Cardiac muscle cell (in vitro differentiated cells and primary cell): ENCODE data around the gene CRTC1. TPM values are rescaled to one million over a fixed set of nuclear protein-coding genes. Genes with fewer than 3 reads are reported as not detected.
"Not testable (repeated sequence)": the region's sequence is repeated elsewhere in the genome, so short reads cannot be mapped to it uniquely, and the experiment has no call there.

Experiments used
- DNase-seq, 2 donors: peaks; one replicate each; pipeline versions ENCODE4 v3.0.0 to v3.0.0-alpha.2; 2010 to 2017; ENCODE audit warnings: low read depth in 1 of 2, low spot score in 1 of 2
- H3K27ac ChIP-seq: fragments of 200-600 bp; sonication (generic); 2 replicates; pipeline ENCODE4 v1.5.1; 2016
- H3K27me3 ChIP-seq: fragments of 200-600 bp; sonication (generic); 2 replicates; pipeline ENCODE4 v1.6.0; 2016; ENCODE audit warnings: control low read depth
- H3K36me3 ChIP-seq: fragments of 200-600 bp; sonication (generic); 2 replicates; pipeline ENCODE4 v1.5.1; 2016; ENCODE audit warnings: control low read depth
- H3K4me1 ChIP-seq: fragments of 200-600 bp; sonication (generic); 2 replicates; pipeline ENCODE4 v1.8.1; 2017; ENCODE audit warnings: low read depth, mild to moderate bottlenecking, mixed run types
- H3K4me3 ChIP-seq: fragments of 200-600 bp; sonication (generic); 2 replicates; pipeline ENCODE4 v1.5.1; 2016; ENCODE audit warnings: mild to moderate bottlenecking
- H3K9me3 ChIP-seq: fragments of 200-600 bp; sonication (generic); 2 replicates; pipeline ENCODE4 v1.5.1; 2017; ENCODE audit warnings: low read depth, mild to moderate bottlenecking, control low read depth
- polyA plus RNA-seq: library from polyadenylated mRNA; unstranded; fragments of >200 nt; fragmentation: Nextera tagmentation; extraction: Ambion mirVana; gene quantifications from 2 replicates; pipeline ENCODE4 v1.2.1, GENCODE V29; 2016
- total RNA-seq: library from RNA; depleted of rRNA; stranded (reverse); fragments of >200 nt; gene quantifications from 2 replicates; pipeline ENCODE4 v1.2.3, GENCODE V29; 2016
- TF ChIP-seq, protein P1 (sequence below): IDR thresholded peaks from 2 replicates; pipeline ENCODE4 v1.5.1; 2012; ENCODE audit warnings: low read depth, mild to moderate bottlenecking, low read length

The CRTC1 gene
- total and polyA plus RNA-seq, 2 experiments from 2014 or later, result 4.0 to 13.8 TPM

DNA sequence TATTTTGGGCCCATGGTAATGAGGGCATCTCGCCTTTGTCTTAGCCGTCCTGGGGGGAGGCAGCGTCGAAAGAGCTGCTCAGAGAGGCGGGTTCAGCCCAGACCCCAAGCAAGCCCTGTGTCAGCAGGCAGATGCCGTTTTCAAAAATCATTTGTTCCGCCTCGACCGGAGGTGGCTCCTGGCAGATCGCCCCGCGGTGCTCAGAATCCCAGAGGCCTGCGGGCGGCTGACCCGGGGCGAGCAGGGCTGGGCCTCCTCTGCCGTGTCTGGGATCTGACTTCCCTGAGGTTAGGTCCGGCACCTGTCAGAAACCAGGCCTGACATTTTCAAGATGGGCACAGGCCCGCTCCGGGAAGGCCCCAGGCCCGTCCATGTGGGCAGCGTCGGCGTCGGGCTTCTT lies 36.1 kb downstream of the CRTC1 start:
- H3K4me1 ChIP-seq, result peaks cover 7% of the 10 kb centered on the region
- no peaks in the 10 kb centered on the region for H3K9me3 ChIP-seq
- no peaks in the 10 kb centered on the region for H3K27me3 ChIP-seq
- H3K4me3 ChIP-seq, result no peak overlapping the region
- peak overlapping the region; percentile 68 for H3K27ac ChIP-seq
- H3K36me3 ChIP-seq, result no peaks in the 10 kb centered on the region
- TF ChIP-seq, protein P1, sequence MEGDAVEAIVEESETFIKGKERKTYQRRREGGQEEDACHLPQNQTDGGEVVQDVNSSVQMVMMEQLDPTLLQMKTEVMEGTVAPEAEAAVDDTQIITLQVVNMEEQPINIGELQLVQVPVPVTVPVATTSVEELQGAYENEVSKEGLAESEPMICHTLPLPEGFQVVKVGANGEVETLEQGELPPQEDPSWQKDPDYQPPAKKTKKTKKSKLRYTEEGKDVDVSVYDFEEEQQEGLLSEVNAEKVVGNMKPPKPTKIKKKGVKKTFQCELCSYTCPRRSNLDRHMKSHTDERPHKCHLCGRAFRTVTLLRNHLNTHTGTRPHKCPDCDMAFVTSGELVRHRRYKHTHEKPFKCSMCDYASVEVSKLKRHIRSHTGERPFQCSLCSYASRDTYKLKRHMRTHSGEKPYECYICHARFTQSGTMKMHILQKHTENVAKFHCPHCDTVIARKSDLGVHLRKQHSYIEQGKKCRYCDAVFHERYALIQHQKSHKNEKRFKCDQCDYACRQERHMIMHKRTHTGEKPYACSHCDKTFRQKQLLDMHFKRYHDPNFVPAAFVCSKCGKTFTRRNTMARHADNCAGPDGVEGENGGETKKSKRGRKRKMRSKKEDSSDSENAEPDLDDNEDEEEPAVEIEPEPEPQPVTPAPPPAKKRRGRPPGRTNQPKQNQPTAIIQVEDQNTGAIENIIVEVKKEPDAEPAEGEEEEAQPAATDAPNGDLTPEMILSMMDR, result no peak
- peak in 1 of 2 donors; percentile 43 for DNase-seq

- DNase-seq, result no peak
- TF ChIP-seq, protein P1, result no peak
- H3K4me3 ChIP-seq, result no peak overlapping the region
- H3K36me3 ChIP-seq, result no peaks in the 10 kb centered on the region
- H3K9me3 ChIP-seq, result no peaks in the 10 kb centered on the region
- no peak overlapping the region for H3K27ac ChIP-seq
- peaks cover 7% of the 10 kb centered on the region for H3K4me1 ChIP-seq
- H3K27me3 ChIP-seq, result no peaks in the 10 kb centered on the region
Measured at GRCh38 chr19:18723871-18724377, 40.4 kb downstream of the CRTC1 start.

DNA sequence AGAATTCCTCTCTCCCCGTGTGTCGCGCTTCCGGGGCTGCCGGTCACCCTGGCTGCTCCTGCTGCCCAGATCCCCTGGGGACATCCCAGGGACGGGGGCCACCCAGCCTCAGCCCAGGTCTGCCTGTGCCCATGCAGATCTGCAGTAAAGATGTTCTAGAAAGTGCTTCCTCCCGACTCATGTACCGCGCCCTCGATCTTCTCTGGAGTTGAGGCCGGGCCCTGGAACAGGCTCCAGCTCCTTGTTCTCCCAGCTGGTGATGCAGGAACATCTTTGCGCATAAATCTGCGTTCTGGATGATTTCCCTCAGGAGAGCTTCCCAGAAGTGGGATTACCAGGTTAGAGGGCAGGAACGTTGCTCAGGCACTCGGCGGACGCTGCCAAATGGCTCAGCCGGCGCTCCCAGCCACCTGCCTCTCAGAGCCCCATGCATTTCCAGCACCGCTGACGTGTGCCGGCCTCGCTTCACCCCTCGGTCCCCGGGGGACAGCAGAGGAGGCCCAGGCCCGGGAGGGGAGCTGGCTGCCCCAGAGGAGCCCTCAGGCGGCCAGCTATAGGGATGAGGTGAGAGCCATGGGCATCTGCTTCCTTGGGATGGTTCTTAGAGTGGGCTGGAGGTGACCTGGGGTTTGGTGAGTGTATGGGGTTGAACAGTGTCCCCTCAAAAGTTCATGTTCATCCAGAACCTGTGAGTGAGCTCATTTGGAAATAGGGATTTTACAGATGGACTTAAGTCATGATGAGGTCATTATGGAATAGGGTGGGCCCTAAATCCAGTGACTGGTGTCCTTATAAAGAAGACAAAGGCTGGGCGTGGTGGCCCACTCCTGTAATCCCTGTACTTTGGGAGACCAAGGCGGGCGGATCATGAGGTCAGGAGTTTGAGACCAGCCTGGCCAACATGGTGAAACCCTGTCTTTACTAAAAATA lies 42.6 kb downstream of the CRTC1 start:
- H3K9me3 ChIP-seq, result no peaks in the 10 kb centered on the region
- no peaks in the 10 kb centered on the region for H3K27me3 ChIP-seq
- peaks cover 5% of the 10 kb centered on the region for H3K4me1 ChIP-seq
- no peaks in the 10 kb centered on the region for H3K36me3 ChIP-seq
- H3K4me3 ChIP-seq, result no peak overlapping the region
- H3K27ac ChIP-seq, result no peak overlapping the region
- TF ChIP-seq, protein P1, result no peak
- no peak for DNase-seq

DNA sequence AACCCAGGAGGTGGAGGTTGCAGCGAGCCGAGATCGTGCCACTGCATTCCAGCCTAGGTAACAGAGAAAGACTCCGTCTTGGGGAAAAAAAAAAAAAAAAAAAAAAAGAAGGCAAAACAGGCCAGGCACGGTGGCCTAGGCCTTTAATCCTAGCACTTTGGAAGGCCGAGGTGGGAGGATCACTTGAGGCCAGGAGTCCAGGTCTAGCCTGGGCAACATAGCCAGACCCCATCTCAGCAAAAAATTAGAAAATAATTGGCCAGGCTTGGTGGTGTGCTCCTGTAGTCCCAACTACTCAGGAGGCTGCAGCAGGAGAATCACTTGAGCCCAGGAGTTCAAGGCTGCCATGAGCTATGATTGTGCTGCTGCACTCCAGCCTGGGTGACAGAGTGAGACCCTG lies 43.4 kb downstream of the CRTC1 start:
- TF ChIP-seq, protein P1, result no peak
- no peak for DNase-seq
- no peaks in the 10 kb centered on the region for H3K9me3 ChIP-seq
- H3K36me3 ChIP-seq, result no peaks in the 10 kb centered on the region
- H3K4me1 ChIP-seq, result peaks cover 12% of the 10 kb centered on the region
- H3K4me3 ChIP-seq, result no peak overlapping the region
- no peak overlapping the region for H3K27ac ChIP-seq
- H3K27me3 ChIP-seq, result no peaks in the 10 kb centered on the region

- H3K4me1 ChIP-seq, result peaks cover 14% of the 10 kb centered on the region
- H3K27ac ChIP-seq, H3K27me3 ChIP-seq, H3K36me3 ChIP-seq, DNase-seq, H3K9me3 ChIP-seq, H3K4me3 ChIP-seq: not testable (repeated sequence)
Measured at GRCh38 chr19:18727602-18728001, 44.1 kb downstream of the CRTC1 start.

- H3K4me1 ChIP-seq, result peaks cover 14% of the 10 kb centered on the region
- H3K36me3 ChIP-seq, result no peaks in the 10 kb centered on the region
- TF ChIP-seq, protein P1, result no peak
- H3K9me3 ChIP-seq, result no peaks in the 10 kb centered on the region
- no peaks in the 10 kb centered on the region for H3K27me3 ChIP-seq
- DNase-seq, result no peak
- no peak overlapping the region for H3K4me3 ChIP-seq
- H3K27ac ChIP-seq, result no peak overlapping the region
Measured at GRCh38 chr19:18729933-18730530, 46.6 kb downstream of the CRTC1 start.
